MM.1S (cell line): Measurements from ENCODE around the gene PDZRN3.

Source experiments
- CTCF ChIP-seq: fragments of 300-600 bp; sonication (generic); IDR thresholded peaks from 2 replicates; pipeline ENCODE4 v1.5.1; 2016; ENCODE audit warnings: antibody characterized with exemption, low read length, mixed read lengths
- EZH2phosphoT487 ChIP-seq: fragments of 300-600 bp; sonication (generic); IDR thresholded peaks from 2 replicates; pipeline ENCODE4 v1.6.1; 2018; ENCODE audit warnings: antibody characterized with exemption, low read length

- TF ChIP-seq CTCF: no peak
- no peak for TF ChIP-seq EZH2phosphoT487
These were observed 173.3 kb downstream of the PDZRN3 start for GRCh38 chr3:73451301-73451944.
